NT2/D1 (cell line): ENCODE data around the gene MCFD2.
"Not testable (repeated sequence)": the region's sequence is repeated elsewhere in the genome, so short reads cannot be mapped to it uniquely, and the experiment has no call there.

ENCODE experiments used
- DNase-seq: peaks from one replicate; pipeline ENCODE4 v3.0.0-alpha.2; 2011; ENCODE audit warnings: low read depth, low spot score
- H3K27me3 ChIP-seq: 2 replicates; pipeline ENCODE4 v1.6.0; 2011; ENCODE audit warnings: mild to moderate bottlenecking; ENCODE audit not compliant: insufficient read length, insufficient read depth
- H3K36me3 ChIP-seq: 2 replicates; pipeline ENCODE4 v1.6.1; 2011; ENCODE audit warnings: mild to moderate bottlenecking, low read length, mixed read lengths; ENCODE audit not compliant: insufficient read depth, insufficient read length
- H3K4me1 ChIP-seq: 2 replicates; pipeline ENCODE4 v1.5.1; 2011; ENCODE audit not compliant: insufficient read depth, insufficient read length
- H3K4me3 ChIP-seq: 2 replicates; pipeline ENCODE4 v1.5.1; 2011; ENCODE audit warnings: low read depth; ENCODE audit not compliant: insufficient read length
- H3K9ac ChIP-seq: 2 replicates; pipeline ENCODE4 v1.6.0; 2011; ENCODE audit warnings: low read depth; ENCODE audit not compliant: insufficient read length
- H3K9me3 ChIP-seq: 2 replicates; pipeline ENCODE4 v1.5.1; 2011; ENCODE audit warnings: mild to moderate bottlenecking, low read length; ENCODE audit not compliant: insufficient read depth
- SUZ12 ChIP-seq: IDR thresholded peaks from 2 replicates; pipeline ENCODE4 v1.6.1; 2011; ENCODE audit not compliant: insufficient read length, insufficient read depth; ENCODE audit errors: extremely low read depth
- YY1 ChIP-seq: IDR thresholded peaks from 2 replicates; pipeline ENCODE4 v1.6.1; 2011; ENCODE audit not compliant: insufficient read length, insufficient read depth
- ZNF274 ChIP-seq: IDR thresholded peaks from 2 replicates; pipeline ENCODE4 v1.6.1; 2011; ENCODE audit warnings: mild to moderate bottlenecking, low read depth, low read length

Gene MCFD2

GRCh38 chr2:46879511-46879910 lies 36.1 kb downstream of the MCFD2 start:
- Histone ChIP-seq H3K4me1 (no peaks in the 10 kb centered on the region), H3K4me3 (no peak overlapping the region), H3K27me3 (no peaks in the 10 kb centered on the region), H3K9ac (no peak overlapping the region), H3K9me3 (no peaks in the 10 kb centered on the region), H3K36me3 (no peaks in the 10 kb centered on the region)
- DNase-seq = no peak
- no peak for TF ChIP-seq SUZ12

GRCh38 chr2:46878886-46879285 lies 36.7 kb downstream of the MCFD2 start:
- no peak for TF ChIP-seq YY1
- Histone ChIP-seq H3K4me3 (no peak overlapping the region), H3K4me1 (peaks cover 3% of the 10 kb centered on the region), H3K9ac (no peak overlapping the region), H3K9me3 (no peaks in the 10 kb centered on the region), H3K36me3 (no peaks in the 10 kb centered on the region), H3K27me3 (no peaks in the 10 kb centered on the region)
- DNase-seq = no peak

DNA sequence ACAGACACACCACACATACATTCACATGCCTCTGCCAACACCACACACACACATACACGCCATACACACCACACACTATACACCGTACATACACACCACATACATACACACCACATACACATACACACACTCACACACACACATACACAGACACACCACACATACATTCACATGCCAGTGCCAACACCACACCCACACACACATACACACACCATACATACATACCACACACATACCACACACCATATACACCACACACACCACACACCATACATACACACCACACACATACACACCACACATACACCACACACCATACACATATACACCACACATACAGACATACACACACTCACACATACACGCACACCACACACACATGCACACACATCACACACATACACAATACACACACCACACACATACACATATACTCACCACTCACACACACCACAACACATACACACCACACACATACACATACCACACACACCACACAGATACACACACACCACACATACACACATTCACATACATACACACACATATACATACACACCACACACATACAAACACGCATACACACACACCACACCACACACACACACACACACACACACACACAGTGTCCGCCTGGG lies 37.2 kb downstream of the MCFD2 start:
- Histone ChIP-seq H3K36me3 (no peaks in the 10 kb centered on the region), H3K9me3 (no peaks in the 10 kb centered on the region), H3K4me3 (no peak overlapping the region), H3K4me1 (peaks cover 5% of the 10 kb centered on the region), H3K9ac (no peak overlapping the region), H3K27me3 (no peaks in the 10 kb centered on the region)
- TF ChIP-seq SUZ12 (no peak), YY1 (no peak), ZNF274 (no peak)
- no peak for DNase-seq

DNA sequence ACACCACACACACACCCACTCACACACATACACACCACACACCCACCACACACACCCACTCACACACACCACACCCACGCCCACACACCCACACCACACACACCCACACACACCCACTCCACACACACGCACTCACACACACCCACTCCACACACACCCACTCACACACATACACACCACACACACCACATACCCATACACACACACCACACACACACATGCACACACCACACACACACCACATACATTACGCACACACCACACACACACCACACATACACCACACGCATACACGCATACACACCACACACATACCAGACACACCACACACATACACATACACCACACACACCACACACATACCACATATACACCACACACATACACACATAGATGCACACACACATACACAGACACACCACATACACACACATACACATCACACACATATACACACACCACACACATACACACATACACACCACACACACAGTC lies 37.9 kb downstream of the MCFD2 start:
- Histone ChIP-seq H3K27me3 (no peaks in the 10 kb centered on the region), H3K4me1 (peaks cover 5% of the 10 kb centered on the region), H3K36me3 (no peaks in the 10 kb centered on the region), H3K9me3 (peaks cover 5% of the 10 kb centered on the region), H3K9ac (no peak overlapping the region), H3K4me3 (no peak overlapping the region)
- TF ChIP-seq SUZ12 = no peak
- no peak for TF ChIP-seq YY1
- no peak for TF ChIP-seq ZNF274
- DNase-seq = no peak

DNA sequence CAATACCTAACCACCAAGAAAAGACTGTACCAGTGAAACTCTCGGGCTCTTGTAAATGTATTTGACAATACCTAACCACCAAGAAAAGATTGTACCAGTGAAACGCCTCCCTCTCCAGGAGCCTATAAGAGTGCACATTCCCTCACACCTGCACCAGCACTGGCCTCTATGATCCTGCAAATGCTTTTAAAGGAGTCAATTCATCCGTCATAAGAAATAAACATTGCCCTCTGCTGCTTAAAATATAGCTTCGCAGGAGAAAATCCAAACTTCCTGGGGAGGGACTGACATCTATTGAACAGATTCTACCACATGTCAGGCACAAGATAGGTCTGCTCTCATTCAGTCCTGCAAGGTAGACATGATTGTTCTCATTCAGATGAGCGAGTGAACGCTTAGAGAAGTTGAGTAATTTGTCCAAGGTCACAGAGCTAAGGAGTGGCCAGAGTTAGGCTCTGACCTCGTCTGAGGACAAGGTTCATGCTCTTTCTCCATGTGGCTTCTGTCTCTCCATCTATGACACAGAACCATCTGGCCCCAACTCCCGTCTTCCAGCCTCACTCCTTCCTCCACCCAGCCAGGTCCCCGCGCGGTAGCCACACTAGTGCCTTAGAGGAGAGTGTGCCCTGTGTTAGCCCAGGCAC lies 38.7 kb downstream of the MCFD2 start:
- Histone ChIP-seq H3K9ac (no peak overlapping the region), H3K27me3 (no peaks in the 10 kb centered on the region), H3K36me3 (no peaks in the 10 kb centered on the region), H3K9me3 (peaks cover 7% of the 10 kb centered on the region), H3K4me1 (peaks cover 5% of the 10 kb centered on the region), H3K4me3 (no peak overlapping the region)
- no peak for DNase-seq
- no peak for TF ChIP-seq SUZ12

DNA sequence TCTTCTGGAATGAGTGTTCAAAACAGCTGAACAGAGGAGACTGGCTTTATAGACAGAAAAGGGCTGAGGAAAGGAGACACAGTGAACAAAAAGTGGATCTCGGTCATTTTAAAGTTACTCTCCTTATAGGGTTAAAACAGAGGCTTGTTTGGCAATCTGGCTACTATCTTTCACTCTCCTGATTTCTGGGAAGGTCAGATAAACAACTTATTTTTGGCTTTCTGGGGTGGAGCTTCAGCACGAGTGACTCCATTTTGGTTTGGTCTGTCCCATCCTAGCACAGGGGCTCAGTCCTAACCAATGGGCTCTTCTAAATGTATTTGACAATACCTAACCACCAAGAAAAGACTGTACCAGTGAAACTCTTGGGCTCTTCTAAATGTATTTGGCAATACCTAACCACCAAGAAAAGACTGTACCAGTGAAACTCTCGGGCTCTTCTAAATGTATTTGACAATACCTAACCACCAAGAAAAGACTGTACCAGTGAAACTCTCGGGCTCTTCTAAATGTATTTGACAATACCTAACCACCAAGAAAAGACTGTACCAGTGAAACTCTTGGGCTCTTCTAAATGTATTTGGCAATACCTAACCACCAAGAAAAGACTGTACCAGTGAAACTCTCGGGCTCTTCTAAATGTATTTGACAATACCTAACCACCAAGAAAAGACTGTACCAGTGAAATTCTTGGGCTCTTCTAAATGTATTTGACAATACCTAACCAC lies 39.5 kb downstream of the MCFD2 start:
- not testable (repeated sequence) for H3K4me1 ChIP-seq, H3K36me3 ChIP-seq, DNase-seq, H3K9me3 ChIP-seq, H3K4me3 ChIP-seq, H3K9ac ChIP-seq, H3K27me3 ChIP-seq

DNA sequence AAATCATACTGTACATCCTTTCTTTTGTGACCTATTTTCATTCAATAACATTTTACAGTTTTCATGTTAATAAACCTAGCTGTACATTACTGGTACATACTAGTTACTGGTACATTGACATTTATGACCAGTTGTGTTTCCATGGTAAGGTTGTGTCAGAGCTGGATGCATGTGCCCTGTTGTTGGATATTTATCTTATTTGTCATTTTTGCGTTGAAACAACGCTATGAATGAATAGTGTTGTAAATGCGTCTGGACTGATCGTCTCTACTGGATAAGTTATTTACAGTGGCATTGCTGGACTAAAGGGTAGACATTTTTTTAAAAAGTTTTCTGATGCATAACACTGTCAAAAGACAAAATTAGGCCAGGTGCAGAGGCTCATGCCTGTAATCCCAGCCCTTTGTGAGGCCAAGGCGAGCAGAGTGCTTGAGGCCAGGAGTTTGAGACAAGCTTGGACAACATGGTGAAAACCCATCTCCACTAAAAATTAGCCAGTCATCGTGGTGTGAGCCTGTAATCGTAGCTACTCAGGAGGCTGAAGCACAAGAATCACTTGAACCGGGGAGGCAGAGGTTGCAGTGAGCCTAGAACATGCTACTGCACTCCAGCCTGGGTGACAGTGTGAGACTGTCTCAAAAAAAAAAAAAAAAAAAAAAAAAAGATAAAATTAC lies 40.2 kb downstream of the MCFD2 start:
- no peaks in the 10 kb centered on the region for H3K27me3 ChIP-seq
- peaks cover 7% of the 10 kb centered on the region for H3K9me3 ChIP-seq
- no peak overlapping the region for H3K9ac ChIP-seq

More for the DNA sequence above, 40.2 kb downstream of the MCFD2 start:
- TF ChIP-seq ZNF274 (no peak), YY1 (no peak), SUZ12 (no peak)
- Histone ChIP-seq H3K36me3 (no peaks in the 10 kb centered on the region), H3K4me3 (no peak overlapping the region), H3K4me1 (peaks cover 5% of the 10 kb centered on the region)
- DNase-seq = no peak
